Endothelial cell of umbilical vein (primary cell): ENCODE data around the gene BABAM2. TPM values are rescaled to one million over a fixed set of nuclear protein-coding genes. Genes with fewer than 3 reads are reported as not detected.

Source experiments
- BruUV-seq: library from RNA; stranded (reverse); fragments of 400-500 nt; replicated peaks from 2 replicates; lab custom pipeline; 2021; lab: Mats Ljungman, UMichigan
- CTCF ChIA-PET: fragments of 300-600, 350-600 bp; sonication (Branson Sonifier 250); formaldehyde crosslinking; loops from one replicate; lab custom pipeline; 2021; ENCODE audit warnings: antibody characterized with exemption, inconsistent platforms; lab: Charles Lee
- POLR2A ChIA-PET: fragments of 300-600, 350-600 bp; sonication (Branson Sonifier 250); formaldehyde crosslinking; loops from one replicate; lab custom pipeline; 2021; ENCODE audit warnings: antibody characterized with exemption, inconsistent platforms; lab: Charles Lee
- DNase-seq: peaks from one replicate; pipeline ENCODE4 v3.0.0-alpha.2; 2011; ENCODE audit warnings: low read depth, low spot score
- FAIRE-seq: peaks from 2 replicates; lab custom pipeline; 2011; peaks lifted over from hg19 to GRCh38; lab: Jason Lieb, UNC
- H2AFZ ChIP-seq: 2 replicates; pipeline ENCODE4 v1.6.0; 2012; ENCODE audit warnings: low read depth, low read length, control low read depth, inconsistent platforms
- H3K27ac ChIP-seq: 2 replicates; pipeline ENCODE4 v1.5.1; 2011; ENCODE audit warnings: low read depth, mild to moderate bottlenecking, control low read depth, low read length, moderate library complexity; ENCODE audit not compliant: insufficient read depth
- H3K27me3 ChIP-seq, 2 experiments: 2 replicates each; pipeline versions ENCODE4 v1.6.0 to v1.6.1; 2011; ENCODE audit warnings: low read length in 2 of 2, mixed read lengths in 1 of 2; ENCODE audit not compliant: control insufficient read depth in 2 of 2, insufficient read depth in 2 of 2
- H3K36me3 ChIP-seq, 2 experiments: 2 replicates in 1 of 2; 3 replicates in 1 of 2; pipeline ENCODE4 v1.5.1; 2011; ENCODE audit warnings: low read length in 2 of 2, mild to moderate bottlenecking in 1 of 2, moderate library complexity in 1 of 2; ENCODE audit not compliant: control insufficient read depth in 2 of 2, insufficient read depth in 2 of 2; ENCODE audit errors: extremely low read depth in 1 of 2
- H3K4me1 ChIP-seq: 3 replicates; pipeline ENCODE4 v1.5.1; 2011; ENCODE audit warnings: mild to moderate bottlenecking, low read length; ENCODE audit not compliant: control insufficient read depth, insufficient read depth; ENCODE audit errors: extremely low read depth
- H3K4me2 ChIP-seq: 2 replicates; pipeline ENCODE4 v1.6.1; 2011; ENCODE audit warnings: low read length, control low read depth, mixed read lengths; ENCODE audit not compliant: insufficient read depth
- H3K4me3 ChIP-seq, 3 experiments: fragments of 200-600 bp in 1 of 3; sonication (generic), shearing (Covaris generic) in 1 of 3; replicated peaks in 1 of 3; 2 replicates each; pipeline ENCODE4 v1.5.1; 2011 to 2016; ENCODE audit warnings: control low read depth in 3 of 3, low read length in 3 of 3, mild to moderate bottlenecking in 2 of 3, inconsistent platforms in 1 of 3, low read depth in 1 of 3, moderate library complexity in 1 of 3; ENCODE audit not compliant: insufficient read depth in 1 of 3
- H3K79me2 ChIP-seq: 2 replicates; pipeline ENCODE4 v1.6.0; 2012; ENCODE audit warnings: low read length, inconsistent platforms; ENCODE audit not compliant: control insufficient read depth, insufficient read depth
- H3K9ac ChIP-seq: replicated peaks from 2 replicates; pipeline ENCODE3; 2011; ENCODE audit warnings: low read length, control low read depth; ENCODE audit not compliant: insufficient read depth; ENCODE audit errors: extremely low read depth
- H3K9me1 ChIP-seq: replicated peaks from 3 replicates; pipeline ENCODE4 v1.6.0; 2011; ENCODE audit warnings: mild to moderate bottlenecking, low read length; ENCODE audit not compliant: control insufficient read depth, insufficient read depth; ENCODE audit errors: extremely low read depth
- H3K9me3 ChIP-seq: replicated peaks from 2 replicates; pipeline ENCODE4 v1.5.1; 2012; ENCODE audit warnings: low read length, inconsistent platforms; ENCODE audit not compliant: control insufficient read depth, insufficient read depth
- H4K20me1 ChIP-seq: replicated peaks from 2 replicates; pipeline ENCODE3; 2011; ENCODE audit warnings: mild to moderate bottlenecking, low read length; ENCODE audit not compliant: control insufficient read depth, insufficient read depth; ENCODE audit errors: extremely low read depth
- CTCF ChIP-seq, 2 donors: IDR thresholded peaks; 1 replicate in 1 of 2; 2 replicates in 1 of 2; pipeline ENCODE4 v1.5.1; 2011; ENCODE audit warnings: low read length in 2 of 2, mild to moderate bottlenecking in 2 of 2, moderate library complexity in 2 of 2, control low read depth in 1 of 2, inconsistent platforms in 1 of 2, low read depth in 1 of 2; ENCODE audit not compliant: insufficient read depth in 1 of 2; ENCODE audit errors: extremely low read depth in 1 of 2
- EZH2 ChIP-seq: IDR thresholded peaks from 2 replicates; pipeline ENCODE4 v1.6.1; 2012; ENCODE audit warnings: borderline replicate concordance, low read depth, mild to moderate bottlenecking, moderate library complexity, low read length, inconsistent platforms; ENCODE audit not compliant: severe bottlenecking
- FOS ChIP-seq: IDR thresholded peaks from 2 replicates; pipeline ENCODE4 v1.6.1; 2011; ENCODE audit warnings: mild to moderate bottlenecking, low read length, moderate library complexity, borderline replicate concordance; ENCODE audit not compliant: insufficient read depth
- GATA2 ChIP-seq: IDR thresholded peaks from 2 replicates; pipeline ENCODE4 v1.7.0; 2011; ENCODE audit warnings: low read depth, mild to moderate bottlenecking, moderate library complexity, mixed read lengths, low read length; ENCODE audit not compliant: insufficient read length, insufficient read depth
- JUN ChIP-seq: IDR thresholded peaks from 2 replicates; pipeline ENCODE4 v1.6.1; 2011; ENCODE audit warnings: borderline replicate concordance, low read depth; ENCODE audit not compliant: insufficient read length, insufficient read depth
- MAX ChIP-seq: IDR thresholded peaks from 2 replicates; pipeline ENCODE4 v1.6.1; 2011; ENCODE audit not compliant: insufficient read depth, insufficient read length
- MYC ChIP-seq: IDR thresholded peaks from one replicate; pipeline ENCODE4 v1.6.1; 2011; ENCODE audit warnings: mild to moderate bottlenecking, low read depth, low read length
- POLR2A ChIP-seq: IDR thresholded peaks from 2 replicates; pipeline ENCODE4 v1.6.1; 2012; ENCODE audit warnings: low read depth, mild to moderate bottlenecking, control low read depth, low read length
- POLR2AphosphoS5 ChIP-seq: IDR thresholded peaks from 2 replicates; pipeline ENCODE4 v1.6.1; 2012; ENCODE audit warnings: low read depth, mild to moderate bottlenecking, control low read depth, low read length, moderate library complexity; ENCODE audit not compliant: insufficient read depth
- dilution Hi-C: fragments of 300-500 bp; cut with MboI; formaldehyde crosslinking; loops from one replicate; pipeline ENCODE4 v1.15.0; 2019; ENCODE audit warnings: low sequenced_read_pairs; ENCODE audit not compliant: extremely low pct_ligation_motif_present
- intact Hi-C: fragments of 100-400 bp; cut with micrococcal nuclease; formaldehyde crosslinking; loops from one replicate; pipeline ENCODE4 v1.10.0; 2022
- polyA plus RNA-seq, 4 experiments: library from polyadenylated mRNA; depleted of rRNA in 3 of 4; stranded (reverse) in 3 of 4; unstranded in 1 of 4; fragments of >200 nt; gene quantifications; 2 replicates each; pipeline versions ENCODE4 v1.2.1 to v1.2.3, GENCODE V29; 2011 to 2012; ENCODE audit warnings: missing spikeins in 1 of 4
- total RNA-seq: library from RNA; stranded (reverse); gene quantifications from 2 replicates; pipeline ENCODE4 v1.2.3, GENCODE V29; 2021

The BABAM2 gene
- total and polyA plus RNA-seq, 2 donors (not counting 3 experiments of a cell fraction or from before 2014, with no cell fraction given), result 19.9 to 27.6 TPM

GRCh38 chr2:27855476-27855875, 35.1 kb upstream of the BABAM2 start:
- no peak for FAIRE-seq

More at GRCh38 chr2:27855476-27855875, 35.1 kb upstream of the BABAM2 start:
- intact Hi-C loops, result no loop called here
- BruUV-seq, result no TSS peak
- Histone ChIP-seq H3K27ac (peak overlapping the region; percentile 15), H3K4me1 (peaks cover 8% of the 10 kb centered on the region), H4K20me1 (no peaks in the 10 kb centered on the region), H3K9me1 (no peaks in the 10 kb centered on the region), H3K4me2 (no peak overlapping the region), H3K9me3 (no peaks in the 10 kb centered on the region), H3K4me3 (no peak overlapping the region), H3K9ac (no peak overlapping the region), H2AFZ (no peak overlapping the region), H3K27me3 (no peaks in the 10 kb centered on the region), H3K36me3 (no peaks in the 10 kb centered on the region), H3K79me2 (no peaks in the 10 kb centered on the region)
- POLR2A ChIA-PET, result no interaction called here
- dilution Hi-C loops, result no loop called here
- CTCF ChIA-PET, result interaction anchor here (0.6 to 1.1 kb wide), 2 partner anchors 132 to 1987 kb away, joined by 3 to 5 read pairs; no protein-coding TSS in a partner anchor
- DNase-seq, result peak; percentile 49
- TF ChIP-seq MYC, result no peak
- no peak for TF ChIP-seq POLR2AphosphoS5
- no peak for TF ChIP-seq POLR2A
- no peak for TF ChIP-seq MAX
- TF ChIP-seq CTCF (IDR thresholded peaks at IDR 0.05; ENCODE audit: extremely low read depth in 1 of 2, insufficient read depth in 1 of 2, low read depth in 1 of 2, low read length in 2 of 2), result no peak
- TF ChIP-seq GATA2, result peak; percentile 21
- peak; percentile 58 for TF ChIP-seq FOS
- TF ChIP-seq JUN, result peak; percentile 33
- TF ChIP-seq EZH2, result no peak
